ENCODE results near the gene VPS45. TPM values are rescaled to one million over a fixed set of nuclear protein-coding genes. Genes with fewer than 3 reads are reported as not detected.

VPS45 gene
- total RNA-seq, 1 donor from 2014 or later: 34.0 TPM

- H3K27me3 Mint-ChIP-seq (ENCODE audit: low read depth, unreplicated experiment): no peaks in the 10 kb centered on the region
- no peaks in the 10 kb centered on the region for H4K20me1 ChIP-seq (ENCODE audit: insufficient read depth, low read length)
- no peaks in the 10 kb centered on the region for H3K4me1 Mint-ChIP-seq (ENCODE audit: low read depth, unreplicated experiment)
- no peaks in the 10 kb centered on the region for H3K36me3 Mint-ChIP-seq (ENCODE audit: low read depth, unreplicated experiment)
- H3K4me3 Mint-ChIP-seq (ENCODE audit: unreplicated experiment): no peak overlapping the region
- no peak overlapping the region for H3K4me2 ChIP-seq (ENCODE audit: low read length)
- H3K27ac ChIP-seq (ENCODE audit: low read depth, low read length): no peak overlapping the region
- FAIRE-seq (no peak), DNase-seq (ENCODE audit: low read depth) (no peak)
- H3K9ac ChIP-seq (ENCODE audit: low read length): no peak overlapping the region
- peaks cover 4% of the 10 kb centered on the region for H3K4me1 ChIP-seq (ENCODE audit: insufficient read depth, low read length)
- no peak overlapping the region for H2AFZ ChIP-seq (ENCODE audit: low read depth, low read length)
- no peaks in the 10 kb centered on the region for H3K9me3 ChIP-seq (ENCODE audit: insufficient read depth, low read depth, low read length)
- H3K9me3 Mint-ChIP-seq (ENCODE audit: unreplicated experiment): no peaks in the 10 kb centered on the region
- no peaks in the 10 kb centered on the region for H3K79me2 ChIP-seq (ENCODE audit: insufficient read depth, low read length)
- no peaks in the 10 kb centered on the region for H3K27me3 ChIP-seq (ENCODE audit: insufficient read depth, low read length)
- TF ChIP-seq EZH2 (IDR thresholded peaks at IDR 0.05; ENCODE audit: insufficient read depth, low read length): no peak
- TF ChIP-seq CTCF (IDR thresholded peaks at IDR 0.05; ENCODE audit: insufficient read depth, low read depth, low read length): no peak
- no peaks in the 10 kb centered on the region for H3K36me3 ChIP-seq (ENCODE audit: insufficient read depth, low read length)
- H3K27ac Mint-ChIP-seq (ENCODE audit: unreplicated experiment): no peak overlapping the region
- H3K4me3 ChIP-seq (ENCODE audit: insufficient read depth, low read depth, low read length): no peak overlapping the region
Measured at GRCh38 chr1:150024156-150024555, 43.4 kb upstream of the VPS45 start.

- no peak overlapping the region for H3K4me2 ChIP-seq (ENCODE audit: low read length)
- no peak overlapping the region for H3K4me3 ChIP-seq (ENCODE audit: insufficient read depth, low read depth, low read length)
- FAIRE-seq: no peak
- Mint-ChIP-seq H3K4me3 (ENCODE audit: unreplicated experiment) (no peak overlapping the region), H3K9me3 (ENCODE audit: unreplicated experiment) (no peaks in the 10 kb centered on the region), H3K4me1 (ENCODE audit: low read depth, unreplicated experiment) (no peaks in the 10 kb centered on the region), H3K36me3 (ENCODE audit: low read depth, unreplicated experiment) (no peaks in the 10 kb centered on the region), H3K27me3 (ENCODE audit: low read depth, unreplicated experiment) (no peaks in the 10 kb centered on the region), H3K27ac (ENCODE audit: unreplicated experiment) (no peak overlapping the region)
- no peak overlapping the region for H3K9ac ChIP-seq (ENCODE audit: low read length)
- H2AFZ ChIP-seq (ENCODE audit: low read depth, low read length): no peak overlapping the region
- H3K27ac ChIP-seq (ENCODE audit: low read depth, low read length): no peak overlapping the region
- TF ChIP-seq CTCF (IDR thresholded peaks at IDR 0.05; ENCODE audit: insufficient read depth, low read depth, low read length) (no peak), EZH2 (IDR thresholded peaks at IDR 0.05; ENCODE audit: insufficient read depth, low read length) (no peak)
- H3K79me2 ChIP-seq (ENCODE audit: insufficient read depth, low read length): no peaks in the 10 kb centered on the region
- DNase-seq (ENCODE audit: low read depth): no peak
- no peaks in the 10 kb centered on the region for H3K27me3 ChIP-seq (ENCODE audit: insufficient read depth, low read length)
- H3K9me3 ChIP-seq (ENCODE audit: insufficient read depth, low read depth, low read length): no peaks in the 10 kb centered on the region
- H3K36me3 ChIP-seq (ENCODE audit: insufficient read depth, low read length): no peaks in the 10 kb centered on the region
- no peaks in the 10 kb centered on the region for H4K20me1 ChIP-seq (ENCODE audit: insufficient read depth, low read length)
- H3K4me1 ChIP-seq (ENCODE audit: insufficient read depth, low read length): no peaks in the 10 kb centered on the region
Measured at GRCh38 chr1:150028322-150028721, 39.3 kb upstream of the VPS45 start.

GRCh38 chr1:150034336-150034735 lies 33.2 kb upstream of the VPS45 start:
- H3K27me3 ChIP-seq (ENCODE audit: insufficient read depth, low read length): no peaks in the 10 kb centered on the region
- H3K9me3 ChIP-seq (ENCODE audit: insufficient read depth, low read depth, low read length): no peaks in the 10 kb centered on the region
- no peak overlapping the region for H2AFZ ChIP-seq (ENCODE audit: low read depth, low read length)
- H3K4me2 ChIP-seq (ENCODE audit: low read length): no peak overlapping the region
- no peak for FAIRE-seq
- no peak overlapping the region for H3K9ac ChIP-seq (ENCODE audit: low read length)
- Mint-ChIP-seq H3K36me3 (ENCODE audit: low read depth, unreplicated experiment) (no peaks in the 10 kb centered on the region), H3K27ac (ENCODE audit: unreplicated experiment) (no peak overlapping the region), H3K9me3 (ENCODE audit: unreplicated experiment) (no peaks in the 10 kb centered on the region), H3K4me3 (ENCODE audit: unreplicated experiment) (no peak overlapping the region), H3K4me1 (ENCODE audit: low read depth, unreplicated experiment) (no peaks in the 10 kb centered on the region), H3K27me3 (ENCODE audit: low read depth, unreplicated experiment) (no peaks in the 10 kb centered on the region)
- no peak overlapping the region for H3K27ac ChIP-seq (ENCODE audit: low read depth, low read length)
- TF ChIP-seq EZH2 (IDR thresholded peaks at IDR 0.05; ENCODE audit: insufficient read depth, low read length): no peak
- TF ChIP-seq CTCF (IDR thresholded peaks at IDR 0.05; ENCODE audit: insufficient read depth, low read depth, low read length): no peak
- H4K20me1 ChIP-seq (ENCODE audit: insufficient read depth, low read length): no peaks in the 10 kb centered on the region
- no peaks in the 10 kb centered on the region for H3K4me1 ChIP-seq (ENCODE audit: insufficient read depth, low read length)
- no peaks in the 10 kb centered on the region for H3K36me3 ChIP-seq (ENCODE audit: insufficient read depth, low read length)
- no peak for DNase-seq (ENCODE audit: low read depth)
- H3K79me2 ChIP-seq (ENCODE audit: insufficient read depth, low read length): no peaks in the 10 kb centered on the region
- no peak overlapping the region for H3K4me3 ChIP-seq (ENCODE audit: insufficient read depth, low read depth, low read length)
